Peyer's patch (tissue), 4 donors: Measurements from ENCODE around the gene LRRC63. TPM values are rescaled to one million over a fixed set of nuclear protein-coding genes. Genes with fewer than 3 reads are reported as not detected.

Source experiments
- DNase-seq, 3 donors: peaks; one replicate each; pipeline ENCODE4 v3.0.0-alpha.2; 2017 to 2019
- H3K27ac ChIP-seq, 4 donors: fragments of 200-600 bp; sonication (generic); one replicate each; pipeline ENCODE4 v1.5.1; 2016 to 2019
- H3K27me3 ChIP-seq, 2 donors: fragments of 200-600 bp; sonication (generic); one replicate each; pipeline ENCODE4 v1.5.1; 2019
- H3K36me3 ChIP-seq, 3 donors: fragments of 200-600 bp; sonication (generic); one replicate each; pipeline ENCODE4 v1.5.1; 2016 to 2019
- H3K4me1 ChIP-seq, 4 donors: fragments of 200-600 bp; sonication (generic); one replicate each; pipeline ENCODE4 v1.5.1; 2016 to 2019
- H3K4me3 ChIP-seq, 4 donors: fragments of 200-600 bp; sonication (generic); 1 replicate in 3 of 4; 2 replicates in 1 of 4; pipeline ENCODE4 v1.5.1; 2016 to 2019; ENCODE audit warnings: mild to moderate bottlenecking in 1 of 4
- H3K9me3 ChIP-seq, 4 donors: fragments of 200-600 bp; sonication (generic); one replicate each; pipeline ENCODE4 v1.5.1; 2016 to 2019; ENCODE audit warnings: mild to moderate bottlenecking in 1 of 4
- CTCF ChIP-seq, 6 experiments: fragments of 450-650 bp in 4 of 6; fragments of 200-600 bp in 2 of 6; sonication (generic) in 1 of 6; IDR thresholded peaks; one replicate each; pipeline ENCODE4 v1.5.1; 2017 to 2019; ENCODE audit warnings: antibody characterized with exemption in 6 of 6, mild to moderate bottlenecking in 3 of 6, moderate library complexity in 1 of 6
- POLR2A ChIP-seq, 2 donors: fragments of 450-650 bp; IDR thresholded peaks; one replicate each; pipeline ENCODE4 v1.5.1; 2017; ENCODE audit warnings: antibody characterized with exemption in 2 of 2, mild to moderate bottlenecking in 2 of 2, moderate library complexity in 2 of 2
- total RNA-seq, 4 donors: library from RNA; depleted of rRNA; stranded (reverse); fragments of >200 nt; gene quantifications; one replicate each; pipeline ENCODE4 v1.1.0, GENCODE V29; 2016

Gene LRRC63
- total RNA-seq, 4 donors from 2014 or later, result 0.40 TPM; not detected in 3

- peak overlapping the region in 3 of 4 donors; percentile 5 to 62 (median 59) for H3K27ac ChIP-seq
- H3K27me3 ChIP-seq, result no peaks in the 10 kb centered on the region
- no peaks in the 10 kb centered on the region for H3K36me3 ChIP-seq
- peaks cover 0 to 51% (median 13%) of the 10 kb centered on the region in 4 donors for H3K4me1 ChIP-seq
- DNase-seq, result no peak
- TF ChIP-seq POLR2A (IDR thresholded peaks at IDR 0.05), result no peak
- no peak for TF ChIP-seq CTCF (IDR thresholded peaks at IDR 0.05)
- no peak overlapping the region for H3K4me3 ChIP-seq
- no peaks in the 10 kb centered on the region for H3K9me3 ChIP-seq
Observed at GRCh38 chr13:46171217-46171616, 40.5 kb upstream of the LRRC63 start.

GRCh38 chr13:46171739-46172138 lies 40.0 kb upstream of the LRRC63 start:
- Histone ChIP-seq H3K9me3 (no peaks in the 10 kb centered on the region), H3K4me3 (no peak overlapping the region), H3K36me3 (no peaks in the 10 kb centered on the region), H3K27me3 (no peaks in the 10 kb centered on the region), H3K27ac (peak overlapping the region in 3 of 4 donors; percentile 52 to 62 (median 59)), H3K4me1 (peaks cover 0 to 51% (median 13%) of the 10 kb centered on the region in 4 donors)
- no peak for TF ChIP-seq POLR2A (IDR thresholded peaks at IDR 0.05)
- TF ChIP-seq CTCF (IDR thresholded peaks at IDR 0.05), result no peak
- no peak for DNase-seq

GRCh38 chr13:46172531-46172991 lies 39.2 kb upstream of the LRRC63 start:
- peak in 2 of 3 donors; percentile 71 to 84 for DNase-seq
- H3K4me1 ChIP-seq, result peaks cover 0 to 51% (median 13%) of the 10 kb centered on the region in 4 donors
- no peaks in the 10 kb centered on the region for H3K9me3 ChIP-seq
- no peaks in the 10 kb centered on the region for H3K27me3 ChIP-seq
- TF ChIP-seq POLR2A (IDR thresholded peaks at IDR 0.05), result no peak
- no peak for TF ChIP-seq CTCF (IDR thresholded peaks at IDR 0.05)
- no peak overlapping the region for H3K4me3 ChIP-seq
- peak overlapping the region; percentile 1 to 62 (median 52) for H3K27ac ChIP-seq
- H3K36me3 ChIP-seq, result no peaks in the 10 kb centered on the region

GRCh38 chr13:46173656-46174055 lies 38.1 kb upstream of the LRRC63 start:
- H3K9me3 ChIP-seq, result no peaks in the 10 kb centered on the region
- H3K36me3 ChIP-seq, result no peaks in the 10 kb centered on the region
- no peaks in the 10 kb centered on the region for H3K27me3 ChIP-seq
- H3K4me1 ChIP-seq, result peaks cover 0 to 51% (median 10%) of the 10 kb centered on the region in 4 donors
- H3K4me3 ChIP-seq, result no peak overlapping the region
- H3K27ac ChIP-seq, result peak overlapping the region in 2 of 4 donors; percentile 26 to 27
- DNase-seq, result no peak
- no peak for TF ChIP-seq CTCF (IDR thresholded peaks at IDR 0.05)
- no peak for TF ChIP-seq POLR2A (IDR thresholded peaks at IDR 0.05)

GRCh38 chr13:46176756-46177155 lies 35.0 kb upstream of the LRRC63 start:
- no peaks in the 10 kb centered on the region for H3K9me3 ChIP-seq
- no peaks in the 10 kb centered on the region for H3K27me3 ChIP-seq
- peak overlapping the region in 2 of 4 donors; percentile 25 to 40 for H3K4me3 ChIP-seq
- peak in 2 of 3 donors; percentile 67 to 68 for DNase-seq
- peak overlapping the region; percentile 40 to 86 (median 70) for H3K27ac ChIP-seq
- no peaks in the 10 kb centered on the region for H3K36me3 ChIP-seq
- H3K4me1 ChIP-seq, result peaks cover 0 to 35% (median 4%) of the 10 kb centered on the region in 4 donors
- TF ChIP-seq POLR2A (IDR thresholded peaks at IDR 0.05) (no peak), CTCF (IDR thresholded peaks at IDR 0.05) (no peak)
